Stimulated activated CD8-positive, alpha-beta memory T cell treated with anti-CD3 and anti-CD28 coated beads, Interleukin-12 subunit alpha, Interleukin-12 subunit beta, amount 100 ng/mL, for 24 hours (primary cell): Measurements from ENCODE around the gene GPR158.

Experiments used
- DNase-seq: peaks from one replicate; pipeline ENCODE4 v3.0.0-alpha.2; 2020; ENCODE audit errors: extremely low read depth

Gene GPR158

DNA sequence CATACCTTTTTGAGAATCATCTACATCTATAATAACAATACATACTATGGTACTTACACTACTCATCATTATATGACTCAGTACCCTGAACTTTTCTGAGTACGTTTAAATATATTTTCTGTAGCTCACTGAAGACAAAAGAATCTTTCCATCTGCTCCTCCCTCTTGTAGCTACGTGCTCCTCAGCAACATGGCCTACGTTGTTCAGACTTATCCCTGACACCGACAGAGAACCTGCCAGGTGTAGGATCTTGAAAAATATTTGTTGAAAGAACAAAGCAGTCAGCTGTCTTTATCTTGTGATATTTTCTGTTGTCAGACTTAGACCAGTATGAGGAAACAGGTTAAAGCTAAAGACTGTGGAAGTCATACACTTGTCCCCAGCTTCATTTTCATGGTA lies 403.3 kb downstream of the GPR158 start:
- no peak for DNase-seq

DNA sequence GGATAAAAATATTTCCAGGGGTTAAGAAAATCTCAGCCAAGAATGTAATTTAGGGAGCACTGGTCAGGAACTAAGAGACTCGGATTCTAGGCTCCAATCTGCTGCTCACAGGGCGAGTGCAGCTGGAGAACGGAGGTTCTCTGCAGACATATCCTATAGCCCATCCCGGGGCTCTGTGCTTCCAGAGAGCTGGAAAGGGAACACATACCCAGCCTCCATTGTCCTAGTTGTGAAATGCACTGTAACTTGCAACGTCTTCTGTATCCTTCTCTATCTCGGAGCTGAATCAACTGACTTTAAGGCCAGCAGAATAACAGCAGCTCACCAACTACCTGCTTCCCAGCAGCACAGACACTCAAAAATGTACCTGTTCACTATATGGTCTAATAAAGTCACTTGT lies 408.2 kb downstream of the GPR158 start:
- DNase-seq = no peak

DNA sequence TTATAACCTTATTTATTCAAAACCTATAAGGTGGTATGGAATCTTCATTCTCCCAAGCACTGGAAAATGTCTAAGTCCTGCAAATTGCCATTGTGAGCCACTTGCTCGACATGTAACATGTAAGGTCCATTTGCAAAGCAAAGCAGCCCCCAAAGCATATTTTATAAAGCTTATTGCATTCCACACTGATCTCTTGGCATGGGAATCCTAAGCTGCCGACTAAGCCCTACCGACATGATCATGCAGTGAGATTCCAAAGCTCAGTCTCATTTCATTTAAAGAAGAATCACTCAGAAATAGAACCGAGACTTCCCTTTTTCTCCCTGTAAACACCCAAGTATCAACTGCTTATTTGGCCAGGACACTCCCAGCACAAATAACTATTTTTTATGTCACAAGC lies 425.9 kb downstream of the GPR158 start:
- no peak for DNase-seq

DNA sequence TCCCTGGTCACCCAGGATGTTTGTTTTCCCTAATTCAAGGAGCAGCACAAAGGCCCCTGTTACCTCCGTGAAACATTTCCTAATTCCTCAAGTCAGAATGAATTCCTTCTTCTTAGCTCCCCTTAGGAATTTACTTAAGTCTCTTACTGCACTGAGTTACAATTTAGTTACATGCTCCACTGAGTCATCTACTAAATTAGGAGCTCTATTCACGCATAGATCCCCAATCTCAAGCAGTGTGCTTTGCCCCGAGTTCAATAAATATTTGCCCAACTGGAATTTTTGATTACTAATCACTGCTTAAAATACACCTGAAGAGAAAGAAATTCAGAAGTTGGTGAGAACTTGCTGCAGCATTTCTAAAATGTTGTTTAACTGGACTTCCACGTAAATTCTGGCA lies 429.8 kb downstream of the GPR158 start:
- DNase-seq = no peak

DNA sequence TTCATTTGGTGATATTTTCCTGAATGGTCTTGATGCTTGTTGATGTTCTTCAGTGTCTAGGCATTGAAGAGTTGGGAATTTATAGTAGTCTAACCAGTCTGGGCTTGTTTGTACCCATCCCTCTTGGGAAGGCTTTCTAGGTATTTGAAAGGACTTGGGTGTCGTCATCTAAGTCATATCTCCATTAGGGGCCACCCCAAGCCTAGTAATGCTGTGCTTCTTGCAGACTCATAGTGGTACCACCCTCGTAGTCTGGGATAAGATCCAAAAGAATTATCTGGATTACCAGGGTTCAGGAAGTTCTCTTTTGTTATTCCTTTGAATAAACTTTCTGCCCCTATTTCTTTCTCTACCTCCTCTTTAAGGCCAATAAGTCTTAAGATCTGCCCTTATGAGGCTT lies 439.9 kb downstream of the GPR158 start:
- no peak for DNase-seq

DNA sequence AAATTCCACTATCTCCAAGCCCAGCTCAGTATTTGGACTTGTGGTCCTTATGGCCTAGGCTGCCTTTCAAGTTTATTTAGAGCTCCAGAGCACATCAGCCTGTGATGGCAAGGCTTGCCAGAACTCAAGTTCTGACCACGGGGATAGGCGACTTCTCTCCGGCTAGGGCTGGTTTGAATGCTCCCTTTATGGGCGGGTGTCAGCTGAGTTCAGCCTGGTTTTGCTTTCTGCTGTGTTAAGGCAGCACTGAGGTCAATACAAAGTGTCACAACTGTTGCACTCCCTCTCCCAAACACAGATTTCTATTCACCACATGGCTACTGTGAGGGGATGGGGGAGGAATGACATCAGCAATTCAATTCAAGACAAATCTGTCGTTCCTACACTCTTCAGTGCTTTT lies 441.1 kb downstream of the GPR158 start:
- DNase-seq = no peak

DNA sequence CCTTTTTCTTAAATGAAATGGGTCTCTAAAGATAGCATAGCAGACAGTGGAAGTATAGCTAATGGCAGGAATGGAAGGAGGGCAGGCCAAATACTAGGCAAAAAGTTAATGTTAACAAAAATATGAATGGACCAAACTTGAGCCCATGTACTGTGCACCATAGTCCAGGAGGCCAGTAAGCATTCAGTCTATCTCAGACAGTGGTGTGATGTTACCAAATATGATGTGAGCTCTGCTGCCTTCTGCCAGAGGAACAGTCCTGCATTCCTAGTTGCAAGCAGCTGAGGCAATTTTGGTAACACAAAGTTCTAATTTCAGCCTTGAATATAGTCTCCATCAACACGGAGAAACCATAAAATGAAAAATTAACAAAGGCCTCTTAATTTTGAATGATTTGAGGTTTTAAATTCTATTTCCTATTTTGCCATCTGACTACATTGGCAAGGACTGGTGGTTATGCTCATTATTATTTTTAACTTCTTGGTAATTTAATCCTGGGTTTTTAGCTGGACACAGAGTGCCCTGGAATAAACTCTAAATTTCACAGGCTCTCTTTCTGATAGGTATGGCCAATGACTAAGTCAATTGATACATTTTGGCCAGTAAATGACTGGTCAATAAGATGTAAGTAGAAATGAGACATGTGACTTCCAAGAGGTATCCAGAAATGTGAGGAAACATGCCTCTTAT lies 442.2 kb downstream of the GPR158 start:
- DNase-seq = no peak

DNA sequence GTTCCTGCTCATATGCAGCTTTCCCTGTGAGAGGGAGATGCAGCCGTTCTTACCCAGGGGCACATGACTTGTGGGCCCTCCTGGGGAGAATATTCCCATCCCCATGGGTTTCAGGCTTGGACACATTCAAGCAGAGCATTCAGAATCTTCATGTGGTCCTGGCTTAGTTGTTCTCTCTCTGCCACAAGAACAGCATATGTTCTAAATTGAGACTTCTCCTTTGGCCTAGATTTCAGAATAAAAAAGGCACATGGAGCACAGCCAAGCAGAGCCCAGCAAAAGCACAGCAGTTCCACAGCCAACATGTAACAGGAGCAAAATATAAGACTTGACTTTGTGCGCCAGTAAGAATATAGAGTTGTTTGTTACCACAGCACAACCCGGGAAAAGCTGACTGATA lies 452.8 kb downstream of the GPR158 start:
- DNase-seq = no peak

DNA sequence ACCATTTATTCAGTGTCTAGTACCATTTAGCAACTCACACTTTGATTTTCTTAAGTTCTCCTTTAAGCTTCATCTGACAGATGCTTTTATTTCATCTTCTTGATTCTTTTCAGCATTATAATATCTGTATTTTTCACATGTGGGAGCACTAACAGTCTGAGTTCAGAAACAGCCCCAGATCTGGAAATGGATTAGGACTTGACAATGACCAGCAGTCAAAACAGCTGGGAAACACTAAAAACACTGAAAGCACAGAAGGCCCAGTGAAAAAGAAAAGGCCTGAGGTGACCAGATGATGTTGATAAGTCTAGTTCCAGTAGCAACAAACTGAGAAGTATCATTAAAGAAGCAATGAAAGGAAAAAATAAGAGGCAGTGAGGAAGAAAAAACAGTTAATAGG lies 454.5 kb downstream of the GPR158 start:
- no peak for DNase-seq

DNA sequence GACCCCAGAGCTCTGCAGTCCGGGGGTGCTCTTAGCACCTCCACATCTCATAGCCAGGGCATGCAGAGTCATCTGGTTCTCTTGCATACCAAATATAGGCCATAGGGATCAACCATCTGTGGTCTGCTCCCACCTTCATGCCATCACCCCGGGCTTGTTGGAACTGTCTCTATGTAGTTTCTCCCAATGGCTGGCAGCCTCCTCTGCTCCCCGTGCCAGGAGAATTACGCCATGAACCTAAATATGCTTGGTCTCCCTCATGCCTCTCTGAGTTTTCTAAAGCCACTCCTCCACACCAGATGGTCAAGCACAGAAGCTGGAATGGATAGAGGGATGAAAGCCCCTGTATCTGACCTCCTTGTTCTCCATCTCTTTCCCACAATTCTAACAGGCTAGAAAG lies 456.7 kb downstream of the GPR158 start:
- DNase-seq = no peak

DNA sequence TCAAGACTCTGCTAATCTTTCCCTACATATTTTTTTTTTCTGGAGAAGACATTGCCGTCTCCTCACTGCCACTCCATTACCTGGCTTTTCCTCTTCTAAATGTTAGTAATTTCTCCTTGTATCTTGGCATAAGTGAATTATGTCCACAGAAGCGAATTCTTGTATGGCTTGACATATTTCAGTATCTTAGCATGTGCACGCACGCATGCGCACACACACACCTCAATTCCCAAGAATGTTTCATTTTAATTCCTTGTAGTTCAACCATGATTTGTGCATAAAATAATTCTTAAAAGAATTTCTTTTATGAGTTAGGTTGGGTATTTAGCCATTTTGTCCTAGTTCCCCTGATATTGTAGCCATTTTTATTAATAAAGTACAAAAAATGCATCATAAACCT lies 458.0 kb downstream of the GPR158 start:
- no peak for DNase-seq

DNA sequence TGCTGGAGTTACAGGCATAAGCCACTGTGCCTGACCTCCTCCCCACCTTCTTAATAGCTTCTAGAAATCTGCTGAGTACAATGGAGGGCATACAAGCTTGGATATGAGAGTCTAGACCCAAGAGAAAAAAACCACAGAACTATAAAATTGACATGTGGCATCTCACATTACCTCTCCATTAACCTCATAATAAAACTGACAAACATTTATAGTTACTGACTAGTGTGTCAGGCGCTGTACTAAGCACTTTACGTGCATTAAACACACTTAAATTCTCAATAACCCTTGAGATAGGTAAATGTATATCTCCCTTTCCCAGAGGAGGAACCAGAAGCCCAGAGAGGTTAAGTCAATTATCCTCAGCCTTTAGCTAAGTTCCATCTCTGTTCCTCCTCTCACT lies 458.7 kb downstream of the GPR158 start:
- no peak for DNase-seq

DNA sequence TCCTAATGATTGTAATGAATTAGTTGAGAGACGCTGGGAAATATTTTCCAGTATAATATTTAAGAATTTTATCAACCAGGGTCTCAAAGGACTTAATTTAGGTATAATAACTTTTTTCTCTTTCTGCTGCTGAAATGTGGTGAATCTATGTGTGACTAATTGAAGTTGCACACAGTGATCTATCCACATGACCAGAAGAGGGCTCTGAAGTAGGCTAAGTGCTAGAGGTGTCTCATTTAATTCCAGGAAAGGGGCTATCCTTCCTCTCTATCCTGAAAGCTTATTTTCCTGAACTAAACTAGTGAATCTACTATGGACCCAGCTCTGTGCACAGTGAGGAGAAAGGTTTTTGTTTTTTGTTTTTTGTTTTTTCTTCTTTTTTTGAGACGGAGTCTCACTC lies 464.8 kb downstream of the GPR158 start:
- no peak for DNase-seq

DNA sequence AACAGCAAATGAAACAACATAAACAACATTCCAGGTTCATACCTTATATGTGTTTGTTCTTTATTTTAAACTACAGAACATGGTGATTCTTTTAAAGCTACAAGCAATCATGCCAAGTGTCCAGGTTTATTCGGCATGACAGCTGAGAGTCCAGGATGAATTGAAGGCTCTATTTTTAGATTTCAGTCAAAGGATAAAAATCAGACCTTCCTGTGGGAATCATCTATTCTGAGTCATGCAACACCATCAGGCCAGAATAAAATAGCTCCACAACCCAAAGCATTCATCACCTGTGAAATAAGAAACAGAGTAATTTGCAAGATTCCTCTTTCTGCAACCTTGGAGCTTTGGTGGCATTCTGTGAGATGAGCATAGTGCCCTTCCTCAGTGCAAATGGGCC lies 466.8 kb downstream of the GPR158 start:
- DNase-seq = no peak

DNA sequence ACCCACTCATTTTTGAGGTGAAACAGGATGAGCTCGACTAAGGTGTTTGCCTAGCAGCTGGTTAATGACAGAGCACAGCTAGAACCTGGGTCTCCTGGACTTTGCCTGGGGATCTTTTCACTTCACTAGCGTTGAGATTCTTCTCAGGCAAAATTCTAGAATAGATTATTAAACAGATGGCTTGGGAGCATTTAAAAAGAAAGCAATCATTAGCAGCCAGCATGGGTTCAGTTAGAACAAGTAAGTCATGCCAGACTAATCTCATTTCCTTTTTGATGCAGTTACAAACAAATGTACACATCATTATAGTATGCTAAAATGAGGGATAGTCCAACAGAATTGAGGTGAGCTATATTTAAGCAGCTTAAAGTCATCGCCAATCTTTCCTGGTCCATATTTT lies 467.9 kb downstream of the GPR158 start:
- DNase-seq = no peak

DNA sequence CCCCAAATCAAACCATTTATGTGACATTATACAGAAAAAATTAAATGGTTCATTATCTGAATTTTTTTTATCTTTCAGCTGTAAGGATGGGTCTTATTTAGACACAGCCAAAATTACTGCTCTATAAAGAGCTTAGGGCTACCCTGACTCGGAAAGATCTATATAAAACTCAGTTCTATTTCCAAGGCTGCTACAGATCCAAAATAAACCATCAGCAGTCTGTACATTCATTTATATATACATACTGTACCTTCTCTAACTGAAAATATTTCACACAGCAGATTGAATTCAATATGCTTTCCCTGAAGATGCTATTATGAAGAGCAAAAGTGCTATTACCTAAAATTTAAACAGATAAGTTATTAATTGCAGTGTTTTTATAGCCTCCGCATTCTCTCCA lies 471.6 kb downstream of the GPR158 start:
- no peak for DNase-seq

DNA sequence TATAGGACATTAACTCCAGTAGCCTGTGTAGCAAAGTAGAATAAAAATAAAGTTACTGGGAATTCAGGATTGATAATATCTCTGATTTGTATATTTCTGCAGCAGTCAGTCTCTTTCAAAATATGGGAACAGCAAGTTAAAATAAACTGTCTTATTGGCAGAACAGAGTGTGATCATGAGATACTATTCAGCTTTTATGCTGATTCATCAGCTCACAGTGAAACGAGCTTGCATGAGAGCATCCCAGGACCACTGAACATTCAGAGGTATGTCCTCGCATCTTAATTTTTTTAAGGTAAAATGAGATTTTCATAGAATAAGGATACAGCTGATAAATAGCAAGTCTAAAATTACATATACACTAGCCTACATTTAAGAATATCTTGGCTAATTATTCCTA lies 476.7 kb downstream of the GPR158 start:
- DNase-seq = no peak
